GM19240 (cell line): ENCODE results near the gene OR8D4.
"Not testable (repeated sequence)": the region's sequence is repeated elsewhere in the genome, so short reads cannot be mapped to it uniquely, and the experiment has no call there.

ENCODE experiments used
- DNase-seq: peaks from one replicate; pipeline ENCODE4 v3.0.0; 2011; ENCODE audit warnings: low spot score; ENCODE audit not compliant: insufficient read length

OR8D4 gene

DNA sequence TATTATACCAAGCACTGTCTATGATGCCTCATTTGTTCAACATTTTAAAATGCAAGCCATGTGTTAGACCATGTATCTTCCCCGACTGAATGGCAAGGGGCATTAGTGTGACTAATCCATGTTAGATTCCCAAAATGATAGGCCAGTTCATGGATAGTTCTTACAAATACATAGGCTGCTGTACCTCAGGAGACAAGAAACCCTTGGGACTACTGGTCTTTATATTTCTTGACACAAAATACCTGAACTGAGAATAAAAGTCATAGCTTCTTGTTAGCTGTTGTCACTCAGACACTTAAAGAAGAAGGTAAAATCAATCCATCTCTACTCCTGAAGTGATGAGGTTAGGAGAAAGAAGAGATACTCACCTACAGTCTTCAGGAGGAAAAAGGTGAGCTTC, at the start of gene OR8D4:
OR8D4 (plus strand) TSS at position 301 of the 400 bp plus-strand sequence. CDS start 4,265 bp downstream, outside the sequence.
- DNase-seq, result no peak

DNA sequence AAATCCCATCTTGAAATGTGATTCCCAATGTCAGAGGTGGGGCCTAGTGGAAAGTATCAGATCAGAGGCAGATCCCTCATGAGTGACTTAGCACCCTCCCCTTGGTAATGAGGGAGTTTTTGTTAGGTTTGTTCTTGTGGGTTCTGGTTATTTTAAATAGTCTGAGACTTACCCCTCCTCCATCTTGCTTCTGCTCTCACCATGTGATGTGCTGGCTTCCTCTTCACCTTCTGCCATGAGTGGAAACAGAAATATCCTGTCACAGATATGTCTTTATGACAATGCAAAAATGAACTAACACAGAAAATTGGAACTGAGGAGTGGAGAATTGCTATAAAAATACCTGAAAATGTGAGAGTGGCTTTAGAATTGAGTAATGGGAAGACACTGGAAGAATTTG, 49.6 kb upstream of the OR8D4 start:
- DNase-seq, result no peak

DNA sequence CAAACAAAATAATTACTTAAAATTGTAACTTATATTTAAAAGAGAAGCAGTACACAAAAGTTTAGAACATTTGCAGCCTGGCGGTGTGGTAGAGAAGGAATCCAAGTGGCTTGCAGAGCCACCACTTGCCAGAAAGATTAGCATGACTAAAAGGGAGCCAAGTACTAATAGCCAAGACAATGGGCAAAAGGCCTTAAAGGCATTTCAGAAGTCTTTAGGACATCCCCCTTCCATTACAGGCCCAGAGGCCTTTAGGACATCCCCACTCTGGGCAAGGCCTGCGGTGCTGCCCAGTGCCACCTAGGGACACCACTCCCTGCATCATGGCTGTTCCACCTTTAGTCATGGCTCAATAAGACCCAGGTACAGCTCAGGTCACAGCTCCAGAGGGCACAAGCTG, 48.9 kb upstream of the OR8D4 start:
- no peak for DNase-seq

DNA sequence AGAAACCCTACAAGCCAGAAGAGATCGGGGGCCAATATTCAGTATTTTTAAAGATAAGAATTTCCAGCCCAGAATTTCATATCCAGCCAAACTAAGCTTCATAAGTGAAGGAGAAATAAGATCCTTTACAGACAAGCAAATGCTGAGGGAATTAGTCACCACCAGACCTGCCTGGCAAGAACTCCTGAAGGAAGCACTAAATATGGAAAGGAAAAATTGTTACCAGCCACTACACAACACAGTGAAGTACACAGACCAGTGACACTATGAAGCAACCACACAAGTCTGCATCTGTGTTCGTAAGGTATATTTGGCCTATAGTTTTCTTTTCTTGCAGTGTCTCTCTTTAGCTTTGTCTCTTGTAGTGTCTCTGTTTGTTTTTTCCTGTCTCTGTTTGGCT, 45.5 kb upstream of the OR8D4 start:
- DNase-seq, result no peak

DNA sequence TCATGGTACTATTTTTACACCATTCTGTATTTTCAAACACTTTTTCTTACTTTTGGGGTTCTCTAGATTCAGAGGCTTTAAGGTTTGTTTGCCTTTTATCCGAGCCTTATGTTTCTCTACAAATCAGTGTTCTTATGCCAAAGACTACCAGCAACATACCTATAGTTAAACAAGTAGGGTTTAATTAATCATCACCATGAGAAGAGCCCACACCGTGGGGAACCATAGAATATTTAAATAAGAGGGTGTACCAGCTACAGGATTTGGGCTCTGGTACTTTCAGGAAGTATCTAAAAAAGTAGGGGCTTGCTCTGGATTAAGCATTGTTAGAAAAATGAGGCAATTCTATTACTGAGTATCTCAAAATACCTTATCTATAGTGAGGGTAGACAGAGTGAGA, 42.2 kb upstream of the OR8D4 start:
- no peak for DNase-seq

DNA sequence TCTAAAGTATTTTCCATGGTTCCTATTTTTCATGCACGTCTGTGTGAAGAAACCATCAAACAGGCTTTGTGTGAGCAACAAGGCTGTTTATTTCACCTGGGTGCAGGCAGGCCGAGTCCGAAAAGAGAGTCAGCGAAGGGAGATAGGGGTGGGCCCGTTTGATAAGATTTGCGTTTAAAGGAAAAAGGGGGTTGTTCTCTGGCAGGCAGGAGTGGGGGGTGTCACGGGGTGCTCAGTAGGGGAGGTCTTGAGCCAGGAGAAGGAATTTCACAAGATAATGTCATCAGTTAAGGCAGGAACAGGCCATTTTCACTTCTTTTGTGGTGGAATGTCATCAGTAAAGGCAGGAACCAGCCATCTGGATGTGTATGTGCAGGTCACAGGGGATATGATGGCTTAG, 36.7 kb upstream of the OR8D4 start:
- not testable (repeated sequence) for DNase-seq

DNA sequence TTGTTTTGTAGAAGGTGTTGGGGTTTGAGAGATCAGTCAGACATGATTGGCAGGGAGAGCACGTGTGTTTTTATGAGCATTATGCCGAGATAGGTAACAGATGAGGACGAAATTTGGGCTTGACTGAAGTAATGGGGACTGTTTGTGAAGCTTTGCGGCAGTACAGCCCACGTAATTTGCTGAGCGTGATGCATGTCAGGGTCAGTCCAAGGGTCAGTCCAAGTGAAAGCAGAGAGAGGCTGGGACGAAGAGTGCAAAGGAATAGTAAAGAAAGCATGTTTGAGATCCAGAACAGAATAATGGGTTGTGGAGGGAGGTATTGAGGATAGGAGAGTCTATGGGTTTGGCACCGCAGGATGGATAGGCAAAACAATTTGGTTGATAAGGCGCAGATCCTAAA, 34.2 kb upstream of the OR8D4 start:
- DNase-seq, result not testable (repeated sequence)

DNA sequence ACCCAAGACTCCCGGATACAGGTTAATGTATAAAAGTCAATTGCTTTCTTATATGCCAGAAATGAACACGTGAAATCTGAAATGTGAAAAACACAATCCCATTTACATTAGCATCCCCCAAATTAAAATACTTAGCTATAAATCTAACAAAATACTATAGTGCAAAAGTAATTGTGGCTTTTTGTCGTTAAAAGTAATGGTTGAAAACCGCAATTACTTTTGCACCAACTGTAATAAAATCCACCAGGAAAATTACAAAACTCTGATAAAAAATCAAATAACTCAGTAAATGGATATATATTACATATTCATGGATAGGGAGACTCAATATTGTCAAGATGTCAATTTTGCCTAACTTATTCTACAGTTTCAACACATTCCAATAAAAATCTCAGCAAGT, 21.1 kb upstream of the OR8D4 start:
- DNase-seq, result no peak

DNA sequence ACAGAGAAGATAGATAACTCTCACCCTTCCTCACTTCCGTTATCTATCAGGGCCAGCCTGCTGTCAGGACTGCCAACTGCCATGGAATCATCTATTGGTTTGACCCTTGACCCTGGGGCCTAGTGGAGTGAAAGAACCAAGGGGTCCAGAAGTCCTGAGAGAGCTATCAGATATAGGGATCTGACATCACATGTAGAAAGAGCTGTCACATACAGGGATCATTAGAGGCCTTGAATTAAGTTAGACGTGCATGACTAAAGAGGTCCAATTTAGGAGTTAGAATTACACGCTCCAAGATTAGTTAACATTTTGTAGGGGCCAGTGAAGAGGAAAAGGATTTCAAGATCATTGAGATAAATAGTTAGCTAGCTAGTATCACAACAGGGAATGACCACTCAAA, 16.4 kb upstream of the OR8D4 start, which contains the start of gene TMEM225:
TMEM225 (minus strand) TSS at position 101 of the 400 bp plus-strand sequence. CDS start 245 bp downstream, outside the sequence.
- DNase-seq, result no peak

DNA sequence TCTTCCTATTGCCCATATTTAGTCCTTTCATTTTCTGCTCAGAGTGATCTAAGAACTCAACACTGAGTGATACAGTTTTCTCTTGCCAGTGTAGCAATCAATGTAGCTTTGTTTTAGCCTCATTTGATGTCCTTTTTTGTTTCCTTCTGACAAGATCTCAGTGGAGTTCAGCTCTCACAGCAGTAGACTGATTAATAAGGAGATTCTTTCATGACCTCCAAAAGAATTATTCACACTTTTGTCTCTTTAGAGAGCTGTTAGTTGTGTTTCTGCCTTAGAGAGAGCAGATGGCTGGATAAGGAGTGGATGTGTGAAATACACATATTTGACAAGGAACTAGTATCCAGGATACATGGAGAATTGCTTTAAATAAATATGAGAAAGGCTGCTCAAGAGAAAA, 9.9 kb upstream of the OR8D4 start:
- no peak for DNase-seq

DNA sequence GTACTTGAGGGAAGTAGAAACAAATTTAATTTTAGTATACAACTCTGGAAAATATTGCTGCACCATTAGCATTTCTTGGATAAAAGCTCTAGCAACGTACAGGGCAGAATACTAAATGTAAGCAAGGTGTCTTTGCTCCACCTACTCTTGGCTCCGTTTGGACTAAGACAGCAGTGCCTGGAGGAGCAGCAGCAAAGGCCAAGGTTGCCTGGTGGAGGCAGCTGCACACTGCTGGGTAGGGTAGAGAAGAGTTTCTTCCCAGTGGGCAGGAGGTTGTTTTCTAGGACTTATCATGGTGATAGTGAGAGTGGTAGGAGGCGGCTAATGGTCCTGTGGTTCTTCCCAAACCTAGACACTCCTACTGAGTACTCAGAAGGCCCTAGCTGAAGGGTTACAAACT, 2.2 kb upstream of the OR8D4 start:
- DNase-seq, result no peak

DNA sequence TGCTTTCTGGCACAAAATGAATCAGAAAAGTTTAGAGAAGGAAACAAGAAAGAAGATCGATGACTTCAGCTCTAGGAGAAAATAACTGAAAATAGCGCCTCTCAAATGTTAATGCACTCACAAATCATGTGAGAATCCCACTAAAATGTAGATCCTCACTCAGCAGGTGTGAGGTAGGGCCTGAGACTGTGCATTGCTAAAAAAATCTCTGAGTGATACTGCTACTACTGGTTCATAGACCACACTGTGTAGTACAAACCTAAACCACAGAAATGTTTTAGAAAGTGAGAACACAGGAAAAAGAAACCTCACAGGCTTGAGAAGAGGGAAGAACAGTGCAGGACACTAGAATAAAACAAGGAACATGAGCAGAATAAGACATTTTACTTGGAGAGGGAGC, 2.0 kb downstream of the OR8D4 start:
- no peak for DNase-seq

DNA sequence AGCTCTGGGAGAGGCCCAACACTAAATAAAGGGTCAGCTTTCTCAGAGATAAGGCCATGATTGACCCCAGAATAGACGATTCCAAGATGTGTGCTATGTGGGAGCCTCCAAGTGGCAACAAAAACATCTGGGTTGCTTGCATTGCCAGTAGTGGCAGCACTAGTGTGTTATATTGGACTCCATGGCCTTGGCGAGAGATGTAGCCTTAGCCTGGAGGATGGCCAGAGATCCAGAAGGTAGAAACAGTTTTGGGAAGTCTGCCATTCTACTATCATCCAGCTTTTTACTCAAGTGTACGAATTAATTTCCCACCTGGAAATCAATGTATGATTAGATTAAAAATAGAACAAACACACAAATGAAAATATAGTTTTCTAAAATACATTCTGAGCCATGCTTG, 3.0 kb downstream of the OR8D4 start:
- no peak for DNase-seq

DNA sequence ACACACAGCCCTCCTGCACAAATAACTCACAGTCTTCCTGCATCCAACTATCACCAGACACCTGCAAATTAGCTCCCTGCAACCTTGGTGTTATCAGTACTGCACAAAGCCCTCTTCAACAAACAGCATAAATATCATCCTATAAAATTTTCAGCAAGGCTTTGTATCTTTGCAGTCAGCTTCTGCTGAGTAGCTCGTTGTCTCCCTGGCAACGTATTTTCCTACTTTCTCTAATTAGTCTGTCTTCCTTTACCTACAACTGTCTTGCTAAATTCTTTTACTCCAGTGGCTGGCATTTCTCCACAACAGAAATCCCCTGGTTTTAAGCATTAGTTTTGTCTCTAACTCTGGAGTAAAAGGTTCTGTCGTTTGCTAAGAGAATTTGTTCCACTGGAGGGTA, 3.9 kb downstream of the OR8D4 start:
- DNase-seq, result no peak

DNA sequence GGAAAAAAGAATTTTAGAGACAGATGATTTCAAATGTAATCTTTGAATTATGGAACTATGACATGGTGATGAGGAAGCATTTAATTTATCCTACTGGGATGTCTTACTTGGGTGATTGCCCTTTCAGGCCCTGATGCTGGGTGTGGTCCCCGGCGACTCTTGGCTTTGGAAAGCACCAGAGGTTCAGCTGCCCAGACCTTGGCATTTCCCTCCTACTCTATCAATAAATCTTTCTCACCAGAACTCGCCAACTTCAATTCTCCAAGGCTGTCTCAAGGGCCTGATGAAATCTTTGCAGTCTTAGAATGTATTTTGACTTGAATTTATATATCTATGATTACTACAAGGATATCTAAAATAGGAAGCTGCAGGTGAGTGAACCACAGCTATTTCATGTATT, 19.0 kb downstream of the OR8D4 start:
- no peak for DNase-seq

DNA sequence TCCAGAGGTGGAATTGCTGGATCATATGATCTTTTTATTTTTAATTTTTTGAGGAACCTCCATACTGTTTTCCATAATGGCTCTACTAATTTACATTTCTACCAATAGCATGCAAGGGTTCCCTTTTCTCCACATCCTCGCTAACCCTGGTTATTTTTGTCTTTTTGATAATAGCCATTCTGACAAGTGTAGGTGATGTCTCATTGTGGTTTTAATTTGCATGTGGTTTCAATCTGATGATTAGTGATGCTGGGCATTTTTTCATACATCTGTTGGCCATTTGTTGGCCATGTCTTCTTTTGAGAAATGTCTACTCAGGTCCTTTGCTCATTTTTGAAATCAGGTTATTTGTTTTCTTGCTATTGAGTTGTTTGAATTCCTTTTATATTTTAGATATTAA, 22.1 kb downstream of the OR8D4 start:
- no peak for DNase-seq

DNA sequence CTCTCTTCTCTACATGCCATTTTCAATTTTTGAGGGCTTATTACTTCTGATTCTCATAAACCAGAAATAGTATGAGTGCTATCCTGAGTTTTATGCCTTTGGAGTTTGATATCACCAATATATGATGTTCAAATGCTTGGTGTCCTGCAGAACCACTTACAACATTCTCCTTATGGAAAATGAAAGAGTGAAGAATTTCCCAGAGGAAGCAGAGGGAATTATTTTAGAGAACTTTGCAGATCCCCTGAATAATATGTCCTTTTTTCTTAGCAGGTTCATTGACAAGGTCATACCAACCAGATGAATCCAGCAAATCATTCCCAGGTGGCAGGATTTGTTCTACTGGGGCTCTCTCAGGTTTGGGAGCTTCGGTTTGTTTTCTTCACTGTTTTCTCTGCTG, 37.4 kb downstream of the OR8D4 start, which contains the start of gene OR4D5:
OR4D5 (plus strand) TSS at position 301 of the 400 bp plus-strand sequence; CDS start at position 301, 0 bp downstream.
- DNase-seq, result no peak

DNA sequence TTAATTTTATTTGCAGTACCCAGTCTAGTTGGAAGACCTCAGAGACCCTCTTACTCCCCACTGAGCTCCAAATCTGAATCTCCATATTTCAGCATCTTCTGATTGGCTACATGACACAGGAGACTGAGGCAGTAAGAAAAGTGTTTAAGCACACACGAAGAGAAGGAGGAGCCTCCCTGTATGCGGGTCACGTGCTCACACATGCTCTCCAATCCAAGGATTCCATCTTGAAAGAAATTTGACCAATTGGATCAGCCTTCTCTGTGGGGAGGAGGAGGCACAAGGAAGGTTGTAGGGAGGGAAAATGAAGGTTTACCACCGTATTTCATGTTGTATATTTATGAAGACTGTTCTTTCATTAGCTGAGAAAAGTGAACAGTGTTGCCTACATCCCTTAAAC, 40.4 kb downstream of the OR8D4 start:
- DNase-seq, result no peak

DNA sequence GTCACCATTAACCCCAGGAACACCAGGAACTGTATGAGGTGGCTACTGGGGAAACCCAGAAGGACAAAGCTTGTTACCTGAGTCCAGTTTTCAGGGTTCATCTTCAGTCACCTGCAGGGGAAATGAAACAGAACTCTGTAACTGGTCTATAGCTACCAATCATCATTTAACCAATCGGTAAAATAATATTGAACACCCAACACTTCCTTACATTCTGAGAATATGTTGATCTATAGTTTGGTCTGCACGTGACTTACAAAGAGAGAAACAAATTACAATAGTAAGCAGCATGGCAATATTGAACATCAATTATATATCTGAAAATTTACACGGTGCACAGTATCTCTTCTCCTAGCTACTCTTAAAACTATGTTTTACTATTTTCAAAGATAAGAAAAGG, 41.8 kb downstream of the OR8D4 start, which contains the start of gene OR6T1:
OR6T1 (minus strand) TSS at position 101 of the 400 bp plus-strand sequence; CDS start at position 101, 0 bp downstream.
- no peak for DNase-seq

DNA sequence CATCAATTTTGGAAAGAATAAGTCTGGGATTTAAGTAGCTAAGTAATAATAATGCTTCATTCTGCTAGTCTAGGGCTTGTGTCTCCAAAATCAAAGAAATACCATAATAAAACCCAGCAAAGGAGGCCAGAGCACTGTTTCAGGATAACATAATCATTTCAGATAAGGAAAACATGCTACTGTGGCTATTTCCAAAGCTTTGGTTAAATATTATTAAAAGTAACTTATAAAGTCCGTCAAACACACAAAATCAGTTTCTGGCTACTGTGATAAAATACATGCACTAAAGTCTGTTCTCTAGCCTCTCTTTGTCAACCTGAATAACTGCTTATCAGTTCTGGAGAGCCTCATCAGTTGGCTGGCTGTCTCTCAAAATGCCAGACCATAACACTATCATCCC, 43.2 kb downstream of the OR8D4 start:
- no peak for DNase-seq

DNA sequence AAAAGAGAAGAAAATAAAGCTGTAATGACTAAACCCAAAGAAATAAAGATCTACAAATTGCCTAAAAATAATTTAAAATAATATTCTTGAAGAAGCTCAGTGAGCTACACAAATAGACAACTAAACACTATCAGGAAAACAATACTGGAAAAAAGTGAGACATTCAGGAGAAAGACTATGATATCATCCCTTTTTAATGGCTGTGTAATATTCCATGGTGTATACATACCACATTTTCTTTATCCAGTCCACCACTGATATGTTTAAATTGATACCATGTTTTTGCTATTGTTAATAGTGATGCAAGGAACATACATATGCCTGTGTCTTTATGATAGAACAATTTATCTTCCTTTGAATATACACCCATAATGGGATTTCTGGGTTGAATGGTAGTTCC, 54.8 kb downstream of the OR8D4 start:
- DNase-seq, result no peak
